GM12874 (cell line): ENCODE measurements around the gene ACKR2.

ENCODE experiments used
- TF ChIP-seq, protein P1 (sequence below): IDR thresholded peaks from 2 replicates; pipeline ENCODE4 v1.5.1; 2011; ENCODE audit warnings: low read depth, mild to moderate bottlenecking, control low read depth, low read length, moderate library complexity; ENCODE audit not compliant: insufficient read depth

Gene ACKR2

DNA sequence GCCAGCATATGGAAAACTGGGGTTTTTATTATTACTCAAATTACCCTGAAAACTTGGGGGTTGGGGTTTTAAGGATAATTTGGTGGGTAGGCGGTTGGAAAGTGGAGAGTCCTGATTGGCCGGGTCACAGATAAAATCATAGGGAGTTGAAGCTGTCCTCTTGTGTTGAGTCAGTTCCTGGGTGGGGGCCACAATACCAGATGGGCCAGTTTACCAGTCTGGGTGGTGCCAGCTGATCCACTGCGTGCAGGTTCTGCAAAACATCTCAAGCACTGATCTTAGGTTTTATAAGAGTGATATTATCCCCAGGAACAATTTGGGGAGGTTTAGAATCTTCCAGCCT is 91.8 kb downstream of the ACKR2 start:
- TF ChIP-seq, protein P1, sequence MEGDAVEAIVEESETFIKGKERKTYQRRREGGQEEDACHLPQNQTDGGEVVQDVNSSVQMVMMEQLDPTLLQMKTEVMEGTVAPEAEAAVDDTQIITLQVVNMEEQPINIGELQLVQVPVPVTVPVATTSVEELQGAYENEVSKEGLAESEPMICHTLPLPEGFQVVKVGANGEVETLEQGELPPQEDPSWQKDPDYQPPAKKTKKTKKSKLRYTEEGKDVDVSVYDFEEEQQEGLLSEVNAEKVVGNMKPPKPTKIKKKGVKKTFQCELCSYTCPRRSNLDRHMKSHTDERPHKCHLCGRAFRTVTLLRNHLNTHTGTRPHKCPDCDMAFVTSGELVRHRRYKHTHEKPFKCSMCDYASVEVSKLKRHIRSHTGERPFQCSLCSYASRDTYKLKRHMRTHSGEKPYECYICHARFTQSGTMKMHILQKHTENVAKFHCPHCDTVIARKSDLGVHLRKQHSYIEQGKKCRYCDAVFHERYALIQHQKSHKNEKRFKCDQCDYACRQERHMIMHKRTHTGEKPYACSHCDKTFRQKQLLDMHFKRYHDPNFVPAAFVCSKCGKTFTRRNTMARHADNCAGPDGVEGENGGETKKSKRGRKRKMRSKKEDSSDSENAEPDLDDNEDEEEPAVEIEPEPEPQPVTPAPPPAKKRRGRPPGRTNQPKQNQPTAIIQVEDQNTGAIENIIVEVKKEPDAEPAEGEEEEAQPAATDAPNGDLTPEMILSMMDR, result no peak

DNA sequence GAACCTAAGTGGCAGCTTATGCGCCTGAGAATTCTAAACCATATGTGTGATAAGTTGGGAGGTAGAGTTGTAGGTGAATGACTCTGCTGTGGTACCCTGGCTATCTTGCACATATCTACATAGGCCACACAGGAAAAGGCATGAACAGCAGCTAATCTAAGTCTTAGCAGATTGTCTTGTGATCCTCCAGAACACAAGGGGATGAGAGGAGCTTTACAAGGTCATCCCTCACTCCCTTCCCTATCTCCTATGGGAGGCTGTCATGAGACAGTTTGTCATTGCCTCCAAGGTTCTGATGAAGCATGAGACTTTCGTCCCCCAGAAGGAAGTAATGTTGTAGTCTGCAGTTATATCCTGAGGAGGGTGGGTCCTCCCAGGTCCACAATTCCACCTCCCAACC is 93.0 kb downstream of the ACKR2 start:
- TF ChIP-seq, protein P1, result no peak

DNA sequence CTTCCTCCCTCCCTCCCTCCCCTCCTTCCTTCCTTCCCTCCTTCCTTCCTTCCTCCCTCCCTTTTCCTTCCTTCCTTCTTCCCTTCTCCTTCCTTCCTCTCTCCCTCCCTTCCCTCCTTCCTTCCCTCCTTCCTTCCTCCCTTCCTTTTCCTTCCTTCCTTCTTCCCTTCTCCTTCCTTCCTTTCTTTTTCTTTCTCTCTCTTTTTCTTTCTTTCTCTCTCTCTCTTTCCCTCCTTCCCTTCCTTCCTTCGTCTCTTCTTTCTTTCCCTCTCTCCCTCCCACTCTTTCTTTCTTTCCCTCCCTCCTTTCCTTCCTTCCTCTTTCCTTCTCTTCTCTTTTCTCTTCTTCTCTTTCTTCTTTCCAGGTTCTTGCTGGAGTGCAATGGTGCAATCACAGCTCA is 94.8 kb downstream of the ACKR2 start:
- TF ChIP-seq, protein P1, result no peak

DNA sequence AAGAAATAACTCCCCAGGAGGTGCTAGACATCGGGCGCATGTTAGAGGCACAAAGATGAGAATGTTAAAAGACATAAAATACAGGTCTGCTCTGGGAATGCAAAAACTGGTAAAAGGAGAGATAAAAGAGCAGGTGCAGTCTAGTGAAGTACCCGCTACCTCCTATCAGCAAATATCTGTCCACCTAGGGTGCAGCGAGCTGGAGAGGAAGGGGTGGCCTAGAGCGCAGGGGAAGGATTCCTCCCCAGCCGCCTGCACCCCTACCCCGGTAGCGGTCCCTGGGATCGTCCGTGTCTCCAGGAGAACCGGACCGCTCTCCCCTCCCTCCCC is 96.5 kb downstream of the ACKR2 start:
- TF ChIP-seq, protein P1, result no peak

DNA sequence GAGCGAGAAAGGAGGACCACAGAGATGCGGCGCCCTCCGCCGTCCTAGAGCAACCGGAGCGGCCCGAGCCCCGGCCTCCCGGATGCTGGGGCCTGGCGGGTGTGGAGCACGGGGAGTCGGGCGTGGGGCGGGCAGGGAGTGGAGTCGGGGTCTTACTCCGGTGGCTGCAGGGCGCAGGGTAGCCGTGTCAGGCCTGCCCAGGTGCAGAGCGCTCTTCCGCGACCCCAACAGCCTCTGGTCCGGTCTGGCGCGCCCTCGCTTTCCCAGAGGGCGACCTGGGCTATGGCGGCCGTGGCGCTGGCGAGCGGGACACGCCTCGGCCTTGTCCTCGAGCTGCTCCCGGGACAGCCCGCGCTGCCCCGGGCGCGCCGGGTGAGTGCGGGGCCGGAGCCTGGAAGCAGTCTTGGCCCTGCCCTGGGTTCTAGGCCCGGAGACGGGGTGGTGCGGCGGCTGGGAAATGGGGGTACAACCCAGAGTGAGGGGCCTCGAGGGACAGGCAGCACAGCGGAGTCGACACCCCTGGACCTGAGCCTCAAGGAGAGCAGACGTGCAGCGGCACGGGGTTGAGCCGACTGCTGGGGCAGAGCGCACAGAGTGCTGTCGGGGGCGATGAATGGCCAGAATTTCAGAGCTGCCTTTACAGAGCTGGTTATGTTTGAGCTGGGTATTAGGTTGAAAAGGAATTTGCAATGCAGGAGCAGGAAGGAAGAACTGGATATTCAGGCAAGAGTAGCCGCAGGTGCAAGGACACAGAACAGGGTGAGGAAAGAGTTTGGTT is 97.0 kb downstream of the ACKR2 start, which contains the start of gene ZNF662:
ZNF662 (plus strand) TSS at position 73 of the 778 bp plus-strand sequence. CDS start 1,973 bp downstream, outside the sequence.
- TF ChIP-seq, protein P1, result no peak

DNA sequence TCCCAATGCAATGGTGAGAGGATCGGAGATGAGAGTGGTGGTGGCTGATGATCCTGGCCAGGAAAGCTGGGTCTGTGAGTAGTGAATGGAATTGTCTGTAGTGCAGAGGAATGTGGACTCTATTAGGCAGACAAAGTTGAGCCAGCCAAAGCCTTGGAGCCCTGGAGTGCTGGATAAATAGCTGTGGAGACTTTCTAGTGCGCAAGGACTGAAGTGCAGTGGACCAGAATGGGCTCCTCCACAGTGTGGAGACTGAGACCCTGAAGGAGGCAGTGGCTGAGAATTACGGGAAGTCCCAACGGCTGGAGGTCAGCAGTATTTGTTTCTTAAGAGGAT is 97.6 kb downstream of the ACKR2 start:
- TF ChIP-seq, protein P1, result no peak

DNA sequence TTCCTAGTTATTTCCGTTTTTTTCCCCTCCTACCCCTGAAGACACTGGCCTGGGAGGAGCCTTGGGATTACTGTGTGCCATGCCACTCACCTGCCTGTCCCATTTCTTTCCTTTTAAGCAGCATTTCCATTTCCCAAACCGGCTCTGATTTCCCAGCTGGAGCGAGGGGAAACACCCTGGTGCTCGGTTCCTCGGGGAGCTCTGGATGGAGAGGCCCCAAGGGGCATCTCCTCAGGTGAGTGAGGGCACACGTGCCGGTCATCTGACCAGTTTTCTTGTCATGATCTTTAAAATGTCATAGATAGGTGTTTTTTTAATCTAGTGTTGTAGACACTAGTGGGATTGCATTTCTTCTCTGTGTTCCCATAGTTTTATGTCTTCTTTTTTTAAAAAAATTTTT is 99.4 kb downstream of the ACKR2 start:
- TF ChIP-seq, protein P1, result no peak
